Measurements from ENCODE around the gene PCNX1.
A peak's percentile ranks its signal among the peaks of the same experiment; 100 is the strongest.
"Not testable (repeated sequence)": the region's sequence is repeated elsewhere in the genome, so short reads cannot be mapped to it uniquely, and the experiment has no call there.

The PCNX1 gene

GRCh38 chr14:70916300-70916699 lies 9.0 kb downstream of the PCNX1 start:
- no peak for DNase-seq (ENCODE audit: low read depth)

- DNase-seq (ENCODE audit: low read depth) = no peak
These were observed 9.5 kb downstream of the PCNX1 start for GRCh38 chr14:70916799-70917198.

GRCh38 chr14:70917633-70918032 lies 10.4 kb downstream of the PCNX1 start:
- DNase-seq (ENCODE audit: low read depth) = peak; percentile 12

- peak; percentile 71 for DNase-seq (ENCODE audit: low read depth)
These were observed 12.5 kb downstream of the PCNX1 start for GRCh38 chr14:70919774-70920173.

- DNase-seq (ENCODE audit: low read depth) = no peak
These were observed 13.3 kb downstream of the PCNX1 start for GRCh38 chr14:70920608-70921007.

- DNase-seq (ENCODE audit: low read depth) = no peak
These were observed 14.4 kb downstream of the PCNX1 start for GRCh38 chr14:70921669-70922068.

GRCh38 chr14:70924521-70924920 lies 17.3 kb downstream of the PCNX1 start:
- no peak for DNase-seq (ENCODE audit: low read depth)

GRCh38 chr14:70926235-70926830 lies 19.1 kb downstream of the PCNX1 start:
- no peak for DNase-seq (ENCODE audit: low read depth)

GRCh38 chr14:70931008-70931407 lies 23.7 kb downstream of the PCNX1 start:
- no peak for DNase-seq (ENCODE audit: low read depth)

- peak; percentile 49 for DNase-seq (ENCODE audit: low read depth)
These were observed 26.8 kb downstream of the PCNX1 start for GRCh38 chr14:70934084-70934483.

GRCh38 chr14:70934502-70935134 lies 27.4 kb downstream of the PCNX1 start:
- peak; percentile 60 for DNase-seq (ENCODE audit: low read depth)

- DNase-seq (ENCODE audit: low read depth) = no peak
These were observed 27.9 kb downstream of the PCNX1 start for GRCh38 chr14:70935135-70935534.

GRCh38 chr14:70939693-70940092 lies 32.4 kb downstream of the PCNX1 start:
- DNase-seq (ENCODE audit: low read depth) = not testable (repeated sequence)

GRCh38 chr14:70941637-70942341 lies 34.5 kb downstream of the PCNX1 start:
- DNase-seq (ENCODE audit: low read depth) = not testable (repeated sequence)

GRCh38 chr14:70942342-70942706 lies 35.1 kb downstream of the PCNX1 start:
- DNase-seq (ENCODE audit: low read depth) = no peak

- not testable (repeated sequence) for DNase-seq (ENCODE audit: low read depth)
These were observed 35.5 kb downstream of the PCNX1 start for GRCh38 chr14:70942721-70943120.

GRCh38 chr14:70943838-70944237 lies 36.6 kb downstream of the PCNX1 start:
- DNase-seq (ENCODE audit: low read depth) = no peak

- no peak for DNase-seq (ENCODE audit: low read depth)
These were observed 40.5 kb downstream of the PCNX1 start for GRCh38 chr14:70947739-70948138.

GRCh38 chr14:70952485-70952884 lies 45.2 kb downstream of the PCNX1 start:
- DNase-seq (ENCODE audit: low read depth) = no peak

GRCh38 chr14:70954068-70954467 lies 46.8 kb downstream of the PCNX1 start:
- no peak for DNase-seq (ENCODE audit: low read depth)

GRCh38 chr14:70955543-70956480 lies 48.6 kb downstream of the PCNX1 start:
- DNase-seq (ENCODE audit: low read depth) = peak; percentile 36

- no peak for DNase-seq (ENCODE audit: low read depth)
These were observed 49.3 kb downstream of the PCNX1 start for GRCh38 chr14:70956511-70956910.

Data from iris pigment epithelial cell (primary cell).